Measurements from ENCODE around the gene SOX13. TPM values are rescaled to one million over a fixed set of nuclear protein-coding genes. Genes with fewer than 3 reads are reported as not detected.

SOX13 gene
- total RNA-seq, 1 donor from 2014 or later: 12.5 TPM

GRCh38 chr1:204139088-204139487, 66.2 kb downstream of the SOX13 start:
- Mint-ChIP-seq H3K9me3 (ENCODE audit: unreplicated experiment) (no peaks in the 10 kb centered on the region), H3K27me3 (ENCODE audit: unreplicated experiment) (no peaks in the 10 kb centered on the region), H3K36me3 (ENCODE audit: unreplicated experiment) (peaks cover 15% of the 10 kb centered on the region), H3K27ac (ENCODE audit: unreplicated experiment) (no peak overlapping the region), H3K4me3 (ENCODE audit: unreplicated experiment) (no peak overlapping the region), H3K4me1 (ENCODE audit: unreplicated experiment) (no peaks in the 10 kb centered on the region)
- TF ChIP-seq, protein P1, sequence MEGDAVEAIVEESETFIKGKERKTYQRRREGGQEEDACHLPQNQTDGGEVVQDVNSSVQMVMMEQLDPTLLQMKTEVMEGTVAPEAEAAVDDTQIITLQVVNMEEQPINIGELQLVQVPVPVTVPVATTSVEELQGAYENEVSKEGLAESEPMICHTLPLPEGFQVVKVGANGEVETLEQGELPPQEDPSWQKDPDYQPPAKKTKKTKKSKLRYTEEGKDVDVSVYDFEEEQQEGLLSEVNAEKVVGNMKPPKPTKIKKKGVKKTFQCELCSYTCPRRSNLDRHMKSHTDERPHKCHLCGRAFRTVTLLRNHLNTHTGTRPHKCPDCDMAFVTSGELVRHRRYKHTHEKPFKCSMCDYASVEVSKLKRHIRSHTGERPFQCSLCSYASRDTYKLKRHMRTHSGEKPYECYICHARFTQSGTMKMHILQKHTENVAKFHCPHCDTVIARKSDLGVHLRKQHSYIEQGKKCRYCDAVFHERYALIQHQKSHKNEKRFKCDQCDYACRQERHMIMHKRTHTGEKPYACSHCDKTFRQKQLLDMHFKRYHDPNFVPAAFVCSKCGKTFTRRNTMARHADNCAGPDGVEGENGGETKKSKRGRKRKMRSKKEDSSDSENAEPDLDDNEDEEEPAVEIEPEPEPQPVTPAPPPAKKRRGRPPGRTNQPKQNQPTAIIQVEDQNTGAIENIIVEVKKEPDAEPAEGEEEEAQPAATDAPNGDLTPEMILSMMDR (IDR thresholded peaks at IDR 0.05): no peak
- no peak for DNase-seq (ENCODE audit: extremely low spot score, unreplicated experiment)

- TF ChIP-seq, protein P1 (IDR thresholded peaks at IDR 0.05): no peak
- Mint-ChIP-seq H3K27ac (ENCODE audit: unreplicated experiment) (no peak overlapping the region), H3K9me3 (ENCODE audit: unreplicated experiment) (no peaks in the 10 kb centered on the region), H3K4me3 (ENCODE audit: unreplicated experiment) (no peak overlapping the region), H3K36me3 (ENCODE audit: unreplicated experiment) (peaks cover 15% of the 10 kb centered on the region), H3K4me1 (ENCODE audit: unreplicated experiment) (no peaks in the 10 kb centered on the region), H3K27me3 (ENCODE audit: unreplicated experiment) (no peaks in the 10 kb centered on the region)
- DNase-seq (ENCODE audit: extremely low spot score, unreplicated experiment): no peak
These were observed 67.0 kb downstream of the SOX13 start for GRCh38 chr1:204139952-204140351.

DNA sequence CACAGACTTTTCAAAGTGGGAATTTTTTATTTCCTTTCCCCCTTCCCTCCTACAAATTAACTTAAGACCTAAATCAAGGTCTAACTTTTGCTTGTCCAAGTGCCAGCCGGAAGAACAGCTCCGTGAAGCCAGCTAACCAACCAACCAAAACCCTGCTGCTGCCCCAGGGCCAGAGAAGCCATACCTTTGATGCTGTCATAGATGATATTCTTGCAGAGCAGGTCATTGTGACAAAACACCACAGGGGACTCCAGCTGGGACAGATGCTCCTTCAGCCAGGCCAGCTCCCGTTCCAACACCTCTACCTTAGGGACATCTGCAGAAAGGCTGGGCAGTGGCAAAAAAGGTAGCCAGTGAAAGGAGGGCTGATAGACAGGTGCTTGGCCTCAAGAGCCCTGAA, 68.2 kb downstream of the SOX13 start:
- no peaks in the 10 kb centered on the region for H3K9me3 Mint-ChIP-seq (ENCODE audit: unreplicated experiment)
- TF ChIP-seq, protein P1 (IDR thresholded peaks at IDR 0.05): no peak
- no peak for DNase-seq (ENCODE audit: extremely low spot score, unreplicated experiment)
- H3K27me3 Mint-ChIP-seq (ENCODE audit: unreplicated experiment): no peaks in the 10 kb centered on the region
- no peak overlapping the region for H3K27ac Mint-ChIP-seq (ENCODE audit: unreplicated experiment)
- no peak overlapping the region for H3K4me3 Mint-ChIP-seq (ENCODE audit: unreplicated experiment)
- no peaks in the 10 kb centered on the region for H3K4me1 Mint-ChIP-seq (ENCODE audit: unreplicated experiment)
- H3K36me3 Mint-ChIP-seq (ENCODE audit: unreplicated experiment): peaks cover 12% of the 10 kb centered on the region

DNA sequence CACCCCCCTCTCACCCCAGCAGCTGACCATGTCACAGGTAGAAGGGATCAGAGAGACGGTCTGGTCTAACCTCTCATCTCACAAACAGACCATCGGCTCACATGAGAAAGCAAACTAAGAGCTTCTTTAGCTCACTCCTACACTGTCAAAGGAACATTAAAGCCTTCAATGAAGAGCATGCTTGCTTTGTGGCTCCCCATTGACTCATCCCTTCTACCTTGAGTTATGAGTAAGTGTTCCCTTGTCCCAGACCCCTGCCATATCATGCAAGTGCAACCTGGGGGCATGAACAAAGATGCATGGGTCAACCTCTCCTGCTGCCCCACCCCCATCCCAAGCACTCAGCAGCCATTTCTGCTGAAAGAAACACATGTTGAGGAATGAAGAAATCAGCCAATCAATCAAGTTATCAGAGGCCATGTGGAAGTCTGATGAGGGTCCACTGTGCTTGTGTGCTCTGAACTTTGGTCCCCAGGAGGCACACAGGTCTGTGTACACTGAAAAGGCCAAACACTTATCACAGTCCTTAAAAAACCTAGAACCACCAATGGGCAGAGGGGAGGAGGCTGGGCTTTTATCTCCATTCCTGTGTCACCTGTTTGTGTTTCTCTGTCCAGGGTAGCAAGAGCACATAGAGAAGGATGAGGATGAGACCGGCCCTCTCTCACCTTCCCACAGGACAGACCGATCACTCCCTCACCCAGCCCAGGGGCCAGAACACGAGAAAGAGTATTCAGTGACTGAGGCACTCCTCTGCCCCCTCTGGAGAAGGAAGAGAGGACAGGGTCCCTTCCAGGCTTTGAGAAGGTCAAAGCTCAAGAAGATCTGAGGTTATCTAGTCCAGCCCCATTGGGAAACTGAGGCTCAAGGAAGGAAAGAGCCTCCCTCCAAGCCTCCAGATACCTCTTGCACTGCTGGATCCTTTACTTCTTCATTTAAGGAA, 69.4 kb downstream of the SOX13 start:
- Mint-ChIP-seq H3K36me3 (ENCODE audit: unreplicated experiment) (peaks cover 12% of the 10 kb centered on the region), H3K27ac (ENCODE audit: unreplicated experiment) (no peak overlapping the region)

More for the DNA sequence above, 69.4 kb downstream of the SOX13 start:
- Mint-ChIP-seq H3K27me3 (ENCODE audit: unreplicated experiment) (no peaks in the 10 kb centered on the region), H3K9me3 (ENCODE audit: unreplicated experiment) (no peaks in the 10 kb centered on the region), H3K4me3 (ENCODE audit: unreplicated experiment) (no peak overlapping the region), H3K4me1 (ENCODE audit: unreplicated experiment) (no peaks in the 10 kb centered on the region)
- TF ChIP-seq, protein P1 (IDR thresholded peaks at IDR 0.05): no peak
- no peak for DNase-seq (ENCODE audit: extremely low spot score, unreplicated experiment)

Data from osteocyte (in vitro differentiated cells).